Type B pancreatic cell (in vitro differentiated cells): ENCODE results near the gene FABP2. TPM values are rescaled to one million over a fixed set of nuclear protein-coding genes. Genes with fewer than 3 reads are reported as not detected.
"Not testable (repeated sequence)": the region's sequence is repeated elsewhere in the genome, so short reads cannot be mapped to it uniquely, and the experiment has no call there.

Experiments
- DNase-seq: peaks from one replicate; pipeline ENCODE4 v3.0.0; 2021; ENCODE audit warnings: mixed read lengths; ENCODE audit not compliant: unreplicated experiment; ENCODE audit errors: extremely low spot score
- H3K27ac Mint-ChIP-seq: 2 replicates; pipeline ENCODE4 v1.8.0; 2021; ENCODE audit warnings: mild to moderate bottlenecking, mixed read lengths
- H3K27me3 Mint-ChIP-seq: 2 replicates; pipeline ENCODE4 v1.8.0; 2021; ENCODE audit warnings: mixed read lengths
- H3K36me3 Mint-ChIP-seq: 2 replicates; pipeline ENCODE4 v1.8.0; 2021; ENCODE audit warnings: mixed read lengths
- H3K4me1 Mint-ChIP-seq: one replicate; pipeline ENCODE4 v1.8.0; 2021; ENCODE audit warnings: mixed read lengths; ENCODE audit not compliant: unreplicated experiment
- H3K4me3 Mint-ChIP-seq: 2 replicates; pipeline ENCODE4 v1.8.0; 2021; ENCODE audit warnings: mild to moderate bottlenecking, mixed read lengths
- H3K9me3 Mint-ChIP-seq: 2 replicates; pipeline ENCODE4 v1.8.0; 2021; ENCODE audit warnings: mixed read lengths
- CTCF ChIP-seq: fragments of 200-600 bp; sonication (generic); conservative IDR thresholded peaks from 2 replicates; pipeline ENCODE4 v1.5.0; 2021; ENCODE audit warnings: antibody characterized with exemption, mild to moderate bottlenecking
- long read RNA-seq: library from polyadenylated mRNA; unstranded; transcript quantifications from one replicate; pipeline ENCODE4 v2.0.0, GENCODE V29; 2020
- total RNA-seq: library from RNA; stranded (reverse); gene quantifications from 2 replicates; pipeline ENCODE4 v1.2.1, GENCODE V29; 2021; ENCODE audit warnings: low replicate concordance

Gene FABP2
- total RNA-seq, result 4.1 and 12.4 TPM in 2 replicates
- long read RNA-seq, transcript FABP2-201 (4 exons, 2,478 nt), result major isoform, 51 of 59 reads
- long read RNA-seq, partial matches to known transcripts, result 1 of 59 reads
- long read RNA-seq, other reads (novel, unspliced or antisense), result 7 of 59 reads

- Mint-ChIP-seq H3K4me1 (peaks cover 4% of the 10 kb centered on the region), H3K9me3 (no peaks in the 10 kb centered on the region), H3K27me3 (no peaks in the 10 kb centered on the region), H3K27ac (no peak within 1 kb of the TSS), H3K36me3 (no peaks in the 10 kb centered on the region), H3K4me3 (peak within 1 kb of the TSS; percentile 17)
- TF ChIP-seq CTCF, result no peak
- no peak for DNase-seq
These were observed at the start of gene FABP2 for GRCh38 chr4:119321921-119322687. FABP2 (minus strand) TSS chr4:119322138; CDS start chr4:119322102, 36 bp downstream.

GRCh38 chr4:119370951-119371683, 49.2 kb upstream of the FABP2 start:
- H3K27me3 Mint-ChIP-seq, H3K9me3 Mint-ChIP-seq, DNase-seq, H3K4me3 Mint-ChIP-seq, H3K27ac Mint-ChIP-seq, H3K36me3 Mint-ChIP-seq: not testable (repeated sequence)
- H3K4me1 Mint-ChIP-seq, result peaks cover 11% of the 10 kb centered on the region

- not testable (repeated sequence) for H3K4me3 Mint-ChIP-seq, H3K27ac Mint-ChIP-seq, H3K9me3 Mint-ChIP-seq, H3K36me3 Mint-ChIP-seq, H3K27me3 Mint-ChIP-seq, DNase-seq
- peaks cover 11% of the 10 kb centered on the region for H3K4me1 Mint-ChIP-seq
These were observed 48.5 kb upstream of the FABP2 start for GRCh38 chr4:119370392-119370791.

- H3K9me3 Mint-ChIP-seq, H3K27ac Mint-ChIP-seq, H3K4me3 Mint-ChIP-seq, DNase-seq, H3K27me3 Mint-ChIP-seq, H3K36me3 Mint-ChIP-seq: not testable (repeated sequence)
- peaks cover 11% of the 10 kb centered on the region for H3K4me1 Mint-ChIP-seq
These were observed 44.9 kb upstream of the FABP2 start for GRCh38 chr4:119366802-119367201.

- DNase-seq, H3K4me1 Mint-ChIP-seq, H3K27ac Mint-ChIP-seq, H3K36me3 Mint-ChIP-seq, H3K27me3 Mint-ChIP-seq, H3K9me3 Mint-ChIP-seq, H3K4me3 Mint-ChIP-seq: not testable (repeated sequence)
These were observed 42.3 kb upstream of the FABP2 start for GRCh38 chr4:119364203-119364602.

GRCh38 chr4:119363372-119363771, 41.4 kb upstream of the FABP2 start:
- H3K27ac Mint-ChIP-seq, DNase-seq, H3K36me3 Mint-ChIP-seq, H3K9me3 Mint-ChIP-seq, H3K4me3 Mint-ChIP-seq, H3K27me3 Mint-ChIP-seq, H3K4me1 Mint-ChIP-seq: not testable (repeated sequence)

GRCh38 chr4:119362413-119362812, 40.5 kb upstream of the FABP2 start:
- not testable (repeated sequence) for H3K36me3 Mint-ChIP-seq, H3K9me3 Mint-ChIP-seq, H3K4me3 Mint-ChIP-seq, H3K27ac Mint-ChIP-seq, DNase-seq, H3K4me1 Mint-ChIP-seq, H3K27me3 Mint-ChIP-seq

GRCh38 chr4:119359873-119360272, 37.9 kb upstream of the FABP2 start:
- H3K4me3 Mint-ChIP-seq, H3K27ac Mint-ChIP-seq, H3K36me3 Mint-ChIP-seq, DNase-seq, H3K27me3 Mint-ChIP-seq, H3K9me3 Mint-ChIP-seq, H3K4me1 Mint-ChIP-seq: not testable (repeated sequence)

GRCh38 chr4:119356796-119357195, 34.9 kb upstream of the FABP2 start:
- not testable (repeated sequence) for H3K4me3 Mint-ChIP-seq, H3K27me3 Mint-ChIP-seq, H3K36me3 Mint-ChIP-seq, H3K9me3 Mint-ChIP-seq, DNase-seq, H3K27ac Mint-ChIP-seq
- peaks cover 16% of the 10 kb centered on the region for H3K4me1 Mint-ChIP-seq

- H3K4me3 Mint-ChIP-seq, H3K27ac Mint-ChIP-seq, H3K27me3 Mint-ChIP-seq, H3K36me3 Mint-ChIP-seq, H3K9me3 Mint-ChIP-seq, DNase-seq: not testable (repeated sequence)
- peaks cover 16% of the 10 kb centered on the region for H3K4me1 Mint-ChIP-seq
These were observed 34.1 kb upstream of the FABP2 start for GRCh38 chr4:119356041-119356440.

GRCh38 chr4:119353364-119353763, 31.4 kb upstream of the FABP2 start:
- DNase-seq, H3K27me3 Mint-ChIP-seq, H3K9me3 Mint-ChIP-seq, H3K36me3 Mint-ChIP-seq: not testable (repeated sequence)
- Mint-ChIP-seq H3K27ac (peak overlapping the region; percentile 62), H3K4me3 (peak overlapping the region; percentile 37), H3K4me1 (peaks cover 16% of the 10 kb centered on the region)

GRCh38 chr4:119348169-119348568, 26.2 kb upstream of the FABP2 start:
- not testable (repeated sequence) for DNase-seq, H3K4me3 Mint-ChIP-seq, H3K36me3 Mint-ChIP-seq, H3K4me1 Mint-ChIP-seq, H3K27ac Mint-ChIP-seq, H3K9me3 Mint-ChIP-seq, H3K27me3 Mint-ChIP-seq

- not testable (repeated sequence) for H3K27ac Mint-ChIP-seq, H3K4me3 Mint-ChIP-seq, DNase-seq, H3K36me3 Mint-ChIP-seq, H3K9me3 Mint-ChIP-seq, H3K4me1 Mint-ChIP-seq, H3K27me3 Mint-ChIP-seq
These were observed 21.4 kb upstream of the FABP2 start for GRCh38 chr4:119343293-119343692.
